Stimulated activated CD8-positive, alpha-beta memory T cell treated with anti-CD3 and anti-CD28 coated beads, Interleukin-2, amount 100 ng/mL, for 1 hour (primary cell): ENCODE data around the gene C1GALT1.
"Not testable (repeated sequence)": the region's sequence is repeated elsewhere in the genome, so short reads cannot be mapped to it uniquely, and the experiment has no call there.

ENCODE experiments used
- DNase-seq, 2 donors: peaks; one replicate each; pipeline ENCODE4 v3.0.0-alpha.2; 2020; ENCODE audit warnings: low read depth in 2 of 2

The C1GALT1 gene

DNA sequence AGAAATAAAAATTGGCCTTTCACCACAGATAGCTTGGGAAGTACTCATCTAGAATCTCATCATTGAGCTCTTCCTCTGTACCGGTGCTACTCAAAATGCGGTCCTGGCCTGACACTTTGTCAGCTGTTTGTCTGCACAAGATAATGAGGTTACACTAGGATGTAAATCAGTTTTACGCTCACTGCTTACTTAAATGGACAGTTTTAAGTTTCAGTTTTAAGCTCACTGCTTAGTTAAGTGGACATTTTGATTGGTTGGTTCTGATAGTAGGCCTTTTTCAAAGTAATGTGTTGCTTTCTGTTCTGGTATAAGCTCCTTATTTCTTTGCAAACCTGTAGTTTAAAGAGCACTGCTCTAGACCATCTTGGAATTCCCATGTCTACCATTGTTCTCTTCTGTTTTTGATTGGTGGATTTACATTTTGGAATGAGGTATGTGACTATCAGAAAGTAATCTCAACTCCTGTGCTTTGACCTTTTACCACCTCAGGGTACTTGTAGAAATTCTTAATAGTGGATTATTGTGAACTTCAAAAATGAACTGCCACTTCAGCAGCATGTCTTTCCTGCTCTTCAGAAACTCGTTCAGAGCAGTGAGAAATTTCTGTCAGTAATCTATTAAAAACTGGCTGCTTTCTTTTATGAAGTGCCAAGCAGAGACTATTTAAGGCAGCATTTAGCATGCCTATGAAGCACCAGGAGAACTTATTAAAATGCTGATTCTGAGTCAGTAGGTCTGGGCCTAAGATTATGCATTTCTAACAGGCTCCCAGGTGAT lies 55.0 kb downstream of the C1GALT1 start:
- DNase-seq = no peak

DNA sequence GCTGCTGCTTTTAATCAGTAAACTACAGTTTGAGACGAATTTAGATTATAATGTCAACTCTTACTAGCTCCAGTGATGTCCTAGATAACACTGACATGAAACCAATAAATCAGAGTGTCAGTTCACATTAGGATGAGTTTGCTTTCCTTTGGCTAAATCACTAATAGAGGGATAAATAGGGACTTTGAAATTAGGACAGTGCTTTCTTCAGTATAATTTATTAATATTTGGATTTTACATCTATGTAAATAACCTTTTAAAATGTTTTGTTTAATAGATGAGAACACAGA lies 55.6 kb downstream of the C1GALT1 start:
- DNase-seq = no peak

DNA sequence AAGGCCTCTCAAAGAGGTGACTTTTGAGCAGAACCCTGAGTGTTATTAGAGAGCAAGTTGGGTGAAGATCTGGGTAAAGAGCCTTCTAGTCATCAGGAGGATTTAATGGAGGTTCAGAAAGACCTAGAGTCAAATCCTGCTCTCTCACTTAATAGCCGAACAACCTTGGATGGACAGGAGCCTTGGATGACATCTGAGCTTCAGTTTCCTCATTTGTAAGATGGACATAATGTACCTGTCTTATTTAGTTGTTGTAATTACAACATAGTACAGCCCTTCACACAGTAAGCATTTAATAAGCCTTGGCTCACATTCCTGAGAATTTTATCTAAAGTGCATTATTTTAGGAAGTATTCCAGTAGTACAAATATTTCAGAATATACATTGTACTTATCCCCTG lies 57.0 kb downstream of the C1GALT1 start:
- no peak for DNase-seq

DNA sequence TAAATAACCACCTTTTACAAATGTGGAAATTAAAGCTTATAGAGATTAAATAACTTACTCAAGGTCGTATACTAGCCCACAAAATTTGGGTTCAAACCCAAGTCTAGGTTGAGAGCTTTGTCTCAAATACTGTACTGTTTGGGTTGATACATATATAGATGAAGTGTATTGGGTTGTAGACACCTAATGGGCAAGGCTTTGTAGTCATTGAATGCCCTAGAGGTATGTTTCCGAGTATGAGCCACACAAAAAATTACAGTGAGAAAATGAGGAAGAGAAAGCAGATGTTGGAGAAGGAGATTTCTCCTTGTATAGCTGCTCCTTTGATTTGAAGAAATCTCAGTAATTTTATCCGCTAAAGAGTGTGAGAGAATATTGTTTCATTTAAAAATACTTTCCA lies 60.6 kb downstream of the C1GALT1 start:
- DNase-seq = no peak

DNA sequence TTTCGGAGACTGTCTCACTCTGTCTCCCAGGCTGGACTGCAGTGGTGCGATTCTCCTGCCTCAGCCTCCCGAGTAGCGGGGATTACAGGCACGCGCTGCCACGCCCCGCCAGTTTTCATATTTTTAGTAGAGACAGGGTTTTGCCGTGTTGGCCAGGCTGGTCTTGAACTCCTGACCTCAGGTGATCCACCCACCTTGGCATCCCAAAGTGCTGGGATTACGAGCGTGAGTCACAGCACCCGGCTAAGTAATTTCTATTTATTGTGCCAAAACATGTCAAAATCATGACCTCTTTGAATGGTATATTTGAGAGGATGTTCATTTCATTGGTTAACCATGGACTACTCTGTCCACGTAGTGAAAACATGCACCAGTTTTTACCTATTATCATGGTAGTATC lies 62.9 kb downstream of the C1GALT1 start:
- DNase-seq = not testable (repeated sequence)

DNA sequence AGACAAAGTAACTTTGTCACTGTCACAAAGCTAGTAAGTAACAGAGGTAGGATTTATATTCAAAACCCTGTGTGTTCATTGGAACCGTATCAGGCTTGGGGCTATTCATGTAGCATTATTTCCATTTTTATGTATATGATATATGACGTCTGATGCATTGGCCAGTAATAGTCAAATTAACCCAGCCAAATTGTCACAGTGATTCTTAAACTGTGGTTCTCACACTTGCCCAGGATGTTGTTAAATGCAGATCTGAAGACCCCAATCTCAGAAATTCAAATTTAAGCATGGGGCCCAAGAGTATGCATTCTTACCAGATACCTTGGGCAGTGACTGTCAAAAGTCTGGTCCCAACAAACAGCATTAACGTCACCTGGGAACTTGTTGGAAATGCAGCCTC lies 63.9 kb downstream of the C1GALT1 start:
- DNase-seq = no peak

DNA sequence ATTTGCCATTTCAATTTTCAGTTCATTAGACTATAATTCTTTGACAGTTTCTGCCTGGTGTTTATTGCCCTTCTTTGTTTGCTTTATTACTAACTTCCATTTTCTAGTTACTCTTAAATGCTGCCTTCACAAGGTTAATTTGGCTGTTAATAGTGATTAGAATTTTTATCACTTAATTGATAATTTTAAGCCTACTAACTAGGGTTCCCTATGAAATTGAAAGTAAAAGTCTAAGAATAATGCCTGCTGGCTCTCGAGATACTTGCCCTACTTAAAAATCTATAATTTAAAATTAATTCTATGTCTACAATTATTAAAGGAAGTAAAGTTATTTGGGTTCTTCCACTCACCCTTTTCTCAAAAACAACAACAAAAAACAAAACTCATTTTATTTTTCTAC lies 65.3 kb downstream of the C1GALT1 start:
- DNase-seq = no peak

DNA sequence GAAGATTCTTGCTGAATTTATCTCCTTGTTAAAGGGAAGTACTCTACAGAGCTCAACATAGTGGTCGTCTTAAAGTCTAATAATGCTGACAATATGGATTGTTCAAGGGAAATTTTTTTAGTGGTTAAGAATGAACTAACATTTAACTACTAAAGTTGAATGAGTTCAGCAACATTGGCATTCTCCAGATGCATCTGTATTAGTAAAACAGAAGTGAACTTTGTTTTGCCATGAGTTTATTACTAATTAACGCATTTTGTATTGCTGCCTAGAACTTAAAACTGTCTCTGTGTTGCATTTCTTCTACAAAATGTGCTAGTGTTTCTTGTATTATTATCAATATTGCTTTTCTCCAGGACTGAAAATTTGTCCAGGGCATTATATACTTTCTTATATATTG lies 67.5 kb downstream of the C1GALT1 start:
- DNase-seq = no peak

DNA sequence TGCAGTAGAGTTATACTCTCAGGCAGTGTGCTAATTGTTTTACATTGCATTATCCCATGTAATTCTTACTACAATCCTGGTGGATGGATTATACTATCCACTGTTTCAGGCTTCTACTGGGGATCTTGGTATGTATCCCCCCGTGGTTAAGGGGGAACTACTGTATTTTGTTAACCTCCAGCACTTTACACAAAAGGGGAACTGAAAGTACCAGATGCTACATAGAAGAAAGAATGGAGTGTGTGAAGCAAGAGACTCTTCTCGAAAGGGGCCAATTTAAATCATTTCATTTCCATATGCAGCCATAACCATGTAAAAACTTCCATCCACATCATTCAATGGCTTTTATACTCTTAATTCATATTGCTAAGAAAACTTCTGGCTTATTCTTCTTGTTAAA lies 69.4 kb downstream of the C1GALT1 start:
- DNase-seq = no peak

DNA sequence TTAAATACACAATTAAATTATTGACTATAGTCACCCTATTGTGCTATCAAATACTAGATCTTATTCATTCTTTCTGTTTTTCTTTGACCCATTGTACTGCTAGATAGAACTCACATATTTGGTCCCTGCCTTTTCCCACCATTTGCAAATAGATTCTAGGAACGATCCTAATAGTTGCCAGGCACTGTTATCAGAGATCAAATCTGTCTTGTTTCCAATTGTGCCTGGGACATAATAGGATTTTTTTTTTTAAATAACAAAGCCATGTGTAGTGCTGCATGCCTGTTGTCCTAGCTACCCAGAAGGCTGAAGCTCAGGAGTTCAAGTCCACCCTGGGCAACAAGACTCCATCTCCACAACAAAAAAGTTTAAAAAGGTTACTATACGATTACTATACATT lies 72.0 kb downstream of the C1GALT1 start:
- DNase-seq = no peak

DNA sequence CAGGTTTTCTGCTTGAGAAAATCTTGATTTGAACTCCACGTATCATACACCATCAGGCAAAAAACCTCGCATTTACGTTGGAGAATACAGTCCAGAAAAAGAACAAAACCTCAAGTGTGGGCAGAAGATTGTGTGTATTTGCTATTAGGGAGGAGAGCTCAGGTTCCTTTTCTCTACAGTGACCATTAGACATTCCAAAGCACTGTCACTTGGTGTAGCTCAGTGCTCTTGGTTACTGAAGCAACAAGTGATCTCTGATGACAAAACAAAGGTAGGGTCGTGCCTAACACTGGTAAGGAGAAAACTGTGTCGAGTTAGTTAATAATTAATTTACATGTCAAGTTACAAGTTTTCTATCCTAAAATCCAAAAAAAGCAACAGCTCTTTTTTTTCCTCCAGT lies 72.6 kb downstream of the C1GALT1 start:
- no peak for DNase-seq

DNA sequence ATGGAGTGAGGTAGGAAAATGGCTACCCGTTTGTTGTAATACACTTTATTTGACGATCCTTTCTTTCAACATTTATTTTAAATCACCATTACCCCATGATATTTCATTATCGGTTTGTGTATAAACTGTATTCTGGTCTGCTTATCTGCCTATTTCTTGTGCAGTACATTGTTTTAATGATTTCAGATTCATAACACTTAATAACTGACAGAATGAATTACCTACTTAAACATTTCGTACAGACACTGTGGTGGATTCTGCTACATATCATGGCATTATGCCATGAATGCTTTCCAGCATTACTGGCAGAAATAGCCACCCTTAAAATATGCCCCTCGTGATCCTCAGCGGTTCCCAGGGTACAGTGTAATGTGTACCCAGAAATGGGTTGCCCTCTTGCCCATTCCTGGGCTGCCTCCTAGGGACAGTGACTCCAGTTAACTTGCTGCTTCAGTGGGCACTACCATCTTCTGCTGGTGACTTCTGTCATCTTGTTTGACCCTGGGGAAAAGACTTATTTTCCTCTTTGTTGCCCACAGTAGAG lies 74.5 kb downstream of the C1GALT1 start:
- DNase-seq = no peak

DNA sequence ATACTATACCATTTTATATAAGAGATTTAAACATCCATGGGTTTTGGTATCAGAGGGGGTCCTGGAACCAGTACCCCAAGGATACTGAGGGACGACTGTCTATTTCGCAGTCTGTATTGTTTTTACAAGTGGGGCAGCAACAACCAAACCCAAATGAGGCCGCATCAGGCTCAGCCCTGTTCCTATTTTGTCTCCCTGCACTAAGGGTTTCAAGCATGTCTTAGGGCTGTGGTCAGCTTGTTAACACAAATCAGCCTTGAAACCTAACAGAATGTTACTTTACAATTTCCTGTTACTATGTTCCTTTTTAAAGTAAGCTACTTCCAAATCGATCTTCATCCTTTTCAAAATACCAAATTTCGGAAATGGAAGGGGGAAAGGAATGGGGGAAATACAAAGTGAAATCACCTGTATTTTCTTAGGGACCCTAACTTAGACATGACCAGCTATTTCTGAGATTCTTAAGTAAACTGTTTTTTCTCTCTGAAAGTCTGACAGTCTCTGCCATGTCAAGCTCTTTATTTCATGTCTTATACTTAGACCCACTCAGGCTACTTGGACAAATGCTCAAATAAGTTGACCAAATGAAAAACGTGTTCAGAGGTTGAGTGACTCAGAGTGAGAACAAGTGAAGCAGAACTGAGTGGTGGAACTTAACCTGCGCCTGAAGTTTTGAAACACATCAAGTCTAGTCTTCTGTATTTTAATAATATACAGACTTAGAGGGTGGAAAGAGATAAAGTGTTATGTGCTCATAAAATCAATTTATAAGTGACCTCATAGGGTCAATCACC lies 75.8 kb downstream of the C1GALT1 start:
- no peak for DNase-seq

DNA sequence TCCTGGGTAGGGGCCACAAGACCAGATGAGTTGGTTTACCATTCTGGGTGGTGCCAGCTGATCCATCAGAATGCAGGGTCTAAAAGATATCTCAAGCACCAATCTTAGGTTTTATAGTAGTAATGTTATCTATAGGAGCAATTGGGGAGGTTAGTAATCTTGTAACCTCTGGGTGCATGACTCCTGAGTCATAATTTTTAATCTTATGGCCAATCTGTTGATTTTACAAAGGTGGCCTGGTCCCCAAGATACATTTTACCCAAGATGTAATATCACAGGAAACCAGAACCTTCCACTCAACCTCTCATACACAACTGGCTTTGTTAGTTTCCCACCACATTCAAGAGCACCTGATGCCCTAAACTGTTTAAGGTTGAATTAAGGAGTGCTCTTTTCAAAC lies 79.5 kb downstream of the C1GALT1 start:
- no peak for DNase-seq

DNA sequence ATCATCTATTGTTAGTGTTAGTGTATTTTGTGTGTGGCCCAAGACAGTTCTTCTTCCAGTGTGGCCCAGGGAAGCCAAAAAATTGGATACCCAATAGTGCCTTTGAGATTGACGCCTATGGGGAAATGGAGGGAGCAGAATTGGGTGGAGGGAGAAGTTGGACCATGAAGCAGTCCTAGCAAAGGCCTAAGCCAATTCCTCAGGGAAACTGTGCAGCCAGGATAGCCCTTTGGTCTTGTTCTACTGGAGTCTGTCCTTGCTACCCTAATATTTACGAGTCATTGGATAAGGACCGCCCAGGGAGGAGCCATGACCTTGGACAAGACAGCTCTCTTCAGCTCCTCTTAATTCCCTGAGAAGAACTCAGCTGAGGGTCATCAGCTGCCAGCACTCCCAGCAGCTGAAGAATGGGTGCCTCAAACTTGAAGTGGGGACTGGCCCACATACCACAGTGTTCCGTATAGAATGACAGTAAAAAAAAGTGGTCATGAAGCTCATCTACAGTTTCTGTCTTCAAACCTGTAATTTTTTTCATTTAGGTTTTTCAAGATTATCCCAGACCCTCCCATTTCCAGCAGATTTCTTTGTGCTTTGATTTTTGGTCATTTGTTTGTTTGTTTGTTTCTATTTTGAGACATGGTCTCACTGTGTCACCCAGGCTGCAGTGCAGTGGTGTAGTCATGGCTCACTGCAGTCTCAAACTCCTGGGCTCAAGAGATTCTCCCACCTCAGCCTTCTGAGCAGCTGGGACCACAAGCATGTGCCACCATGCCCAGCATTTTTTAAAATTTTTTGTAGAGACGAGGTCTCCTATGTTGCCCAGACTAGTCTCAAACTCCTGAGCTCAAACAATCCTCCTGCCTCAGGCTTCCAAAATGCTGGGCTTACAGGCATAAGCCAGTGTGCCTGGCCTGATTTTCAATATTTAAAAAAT lies 81.2 kb downstream of the C1GALT1 start:
- DNase-seq = no peak

DNA sequence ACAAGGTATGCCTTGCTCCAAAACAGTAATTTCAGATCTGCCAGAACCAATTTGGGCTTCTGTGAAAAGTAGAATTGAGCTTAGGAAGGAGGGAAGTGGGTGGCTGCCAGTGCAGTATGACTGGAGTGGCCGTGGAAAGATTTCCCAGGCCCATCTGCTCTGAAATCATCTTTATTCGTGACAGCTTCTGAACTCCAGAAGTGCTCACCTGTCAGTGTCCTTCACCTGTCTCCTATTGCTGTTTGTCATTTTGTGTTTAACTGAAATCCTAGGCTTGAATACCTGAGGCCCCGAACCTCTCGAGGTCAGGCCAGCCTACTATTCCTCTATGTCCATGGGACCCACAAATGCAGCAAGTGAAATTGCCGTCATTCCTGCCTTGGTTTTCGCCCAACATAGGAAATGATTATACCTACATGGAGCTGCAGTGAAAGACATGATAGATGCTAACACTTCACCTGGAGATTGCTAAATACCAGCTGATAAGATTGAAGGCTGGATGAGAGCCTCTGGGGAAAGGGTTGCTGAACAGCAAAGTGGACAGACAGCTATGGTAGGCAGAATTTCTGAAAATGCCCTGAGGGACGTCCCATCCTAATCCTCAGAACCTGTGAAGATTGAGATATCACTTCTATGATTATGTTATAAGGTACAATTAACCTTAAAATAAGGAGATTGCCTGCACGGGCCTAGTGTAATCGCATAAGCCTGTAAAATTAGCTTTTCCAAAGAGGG lies 82.1 kb downstream of the C1GALT1 start:
- no peak for DNase-seq

DNA sequence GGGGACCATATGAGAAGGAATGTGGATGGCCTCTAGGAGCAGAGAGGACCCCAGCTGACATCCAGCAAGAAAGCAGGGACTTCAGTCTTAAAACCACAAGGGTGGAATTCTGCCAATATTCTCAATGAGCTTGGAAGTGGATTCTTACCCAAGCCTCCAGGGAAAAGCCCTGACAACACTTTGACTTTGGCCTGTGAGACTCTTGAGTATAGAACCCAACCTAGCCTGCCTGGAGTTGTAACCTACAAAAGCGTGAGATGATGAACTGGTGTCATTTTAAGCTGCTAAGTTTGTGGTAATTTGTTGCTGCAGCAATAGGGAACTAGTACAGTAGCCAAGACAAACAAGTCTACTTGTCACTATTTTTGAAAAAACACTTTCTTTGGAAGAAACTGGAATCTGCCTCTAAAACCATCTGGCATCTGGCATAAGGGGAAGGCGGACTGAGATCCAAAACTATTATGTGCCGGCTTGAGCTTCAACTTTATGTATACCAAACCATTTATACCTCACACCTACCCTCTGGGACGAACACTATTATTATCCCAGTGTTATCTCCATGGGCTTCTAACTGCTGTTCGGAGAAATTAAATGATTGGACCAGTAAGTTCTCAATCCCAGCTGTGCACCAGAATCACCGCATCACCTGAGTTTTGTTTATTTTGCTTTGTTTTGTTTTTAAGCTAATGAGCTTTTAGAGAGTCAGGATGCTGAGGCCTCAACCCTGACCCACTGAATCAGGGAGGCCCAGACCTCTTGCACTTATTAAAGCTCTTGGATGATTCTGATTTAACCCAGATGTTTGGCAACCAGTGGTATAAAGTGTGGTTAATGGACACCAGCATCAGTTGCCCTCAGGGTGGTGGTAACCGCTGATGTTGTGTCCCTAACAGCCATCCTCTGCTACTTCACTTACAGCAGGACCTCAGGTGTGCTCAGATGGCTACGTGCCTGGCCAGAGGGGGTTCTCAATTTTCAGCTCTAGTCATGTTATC lies 83.0 kb downstream of the C1GALT1 start:
- DNase-seq = no peak

DNA sequence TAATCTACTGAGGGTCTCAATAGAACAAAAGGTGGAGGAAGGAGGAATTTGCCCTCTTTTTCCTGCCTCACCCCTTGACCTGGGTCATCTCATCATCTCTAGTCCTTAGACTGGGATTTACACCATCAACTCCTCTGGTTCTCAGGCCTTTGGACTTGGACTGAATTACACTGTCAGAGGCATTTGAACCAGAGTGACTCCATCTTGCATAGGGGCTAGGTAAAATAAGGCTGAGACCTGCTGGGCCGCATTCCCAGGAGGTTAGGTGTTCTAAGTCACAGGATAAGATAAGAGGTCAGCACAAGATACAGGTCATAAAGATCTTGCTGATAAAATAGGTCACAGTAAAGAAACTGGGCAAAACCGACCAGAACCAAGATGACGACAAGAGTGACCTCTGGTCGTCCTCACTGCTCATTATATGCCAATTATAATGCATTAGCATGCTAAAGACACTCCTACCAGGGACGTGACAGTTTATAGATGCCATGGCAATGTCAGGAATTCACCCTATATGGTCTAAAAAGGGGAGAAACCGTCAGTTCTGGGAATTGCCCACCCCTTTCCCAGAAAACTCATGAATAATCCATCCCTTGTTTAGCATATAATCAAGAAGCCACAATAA lies 84.0 kb downstream of the C1GALT1 start:
- DNase-seq = no peak

DNA sequence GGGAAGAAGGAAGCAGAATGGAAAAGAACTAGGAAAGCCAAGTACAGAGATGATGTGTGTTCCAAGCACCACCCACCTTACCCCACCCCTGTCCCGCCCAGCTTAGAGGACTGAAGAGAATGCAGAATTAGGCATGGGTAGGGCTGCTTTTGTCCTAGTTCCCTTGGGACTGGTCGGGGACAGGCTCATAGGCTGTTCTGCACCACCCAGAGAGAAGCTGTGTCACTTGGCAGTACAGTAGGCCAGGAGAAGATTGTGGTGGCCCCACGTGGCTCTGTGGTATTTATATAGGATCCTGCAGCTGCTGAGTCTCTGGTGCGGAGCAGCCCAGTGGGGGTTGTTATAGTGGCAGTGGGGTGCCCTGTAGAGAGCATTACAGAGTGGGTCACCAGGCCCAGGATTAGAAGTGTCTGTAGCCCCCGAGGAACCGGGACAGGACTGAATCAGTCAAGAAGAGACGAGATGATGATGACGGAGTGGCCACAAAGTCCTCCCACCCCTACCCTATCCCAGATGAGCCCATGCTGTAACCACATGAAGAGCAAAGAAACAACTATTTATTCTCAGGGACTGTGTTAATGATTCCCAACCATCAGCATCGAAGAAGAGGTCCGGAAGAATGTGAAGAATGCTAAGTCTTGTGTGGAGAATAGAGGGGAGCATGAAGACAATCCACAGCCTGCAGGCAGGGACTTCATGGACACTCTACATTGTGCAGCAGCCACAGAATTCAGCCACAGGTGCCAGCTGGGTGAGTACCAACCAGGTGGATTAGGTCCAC lies 88.9 kb downstream of the C1GALT1 start:
- no peak for DNase-seq
